ENCODE results near the gene RIPK3.
"Not testable (repeated sequence)": the region's sequence is repeated elsewhere in the genome, so short reads cannot be mapped to it uniquely, and the experiment has no call there.

Gene RIPK3

GRCh38 chr14:24369463-24369862 lies 29.7 kb upstream of the RIPK3 start:
- no peak for DNase-seq

- peak; percentile 89 for DNase-seq
These were observed 28.9 kb upstream of the RIPK3 start for GRCh38 chr14:24368562-24369252.

- DNase-seq, result peak; percentile 72
These were observed 28.4 kb upstream of the RIPK3 start for GRCh38 chr14:24368212-24368561.

- peak; percentile 95 for DNase-seq
These were observed 27.9 kb upstream of the RIPK3 start, which contains the start of gene NFATC4 for GRCh38 chr14:24367514-24368211. TSS of gene NFATC4 (plus strand) at chr14:24368184. CDS start at chr14:24368341, 157 bp downstream.

- DNase-seq, result peak; percentile 96
These were observed 27.1 kb upstream of the RIPK3 start for GRCh38 chr14:24366721-24367513.

- no peak for DNase-seq
These were observed 26.6 kb upstream of the RIPK3 start for GRCh38 chr14:24366413-24366720.

GRCh38 chr14:24365600-24366412 lies 26.0 kb upstream of the RIPK3 start:
- peak; percentile 91 for DNase-seq

- DNase-seq, result no peak
These were observed 25.1 kb upstream of the RIPK3 start for GRCh38 chr14:24364841-24365240.

GRCh38 chr14:24363401-24363800 lies 23.6 kb upstream of the RIPK3 start:
- DNase-seq, result no peak

- no peak for DNase-seq
These were observed 22.6 kb upstream of the RIPK3 start for GRCh38 chr14:24362241-24362960.

- DNase-seq, result no peak
These were observed 21.5 kb upstream of the RIPK3 start for GRCh38 chr14:24361326-24361725.

- no peak for DNase-seq
These were observed 20.5 kb upstream of the RIPK3 start for GRCh38 chr14:24360281-24360680.

- no peak for DNase-seq
These were observed 16.4 kb upstream of the RIPK3 start for GRCh38 chr14:24356208-24356607.

GRCh38 chr14:24355009-24355408 lies 15.2 kb upstream of the RIPK3 start:
- no peak for DNase-seq

GRCh38 chr14:24354482-24354825 lies 14.7 kb upstream of the RIPK3 start:
- not testable (repeated sequence) for DNase-seq

- no peak for DNase-seq
These were observed 14.0 kb upstream of the RIPK3 start for GRCh38 chr14:24353559-24354481.

GRCh38 chr14:24351517-24351916 lies 11.7 kb upstream of the RIPK3 start:
- DNase-seq, result peak; percentile 40

GRCh38 chr14:24349742-24350141 lies 10.0 kb upstream of the RIPK3 start:
- DNase-seq, result no peak

- no peak for DNase-seq
These were observed 8.4 kb upstream of the RIPK3 start for GRCh38 chr14:24348186-24348585.

GRCh38 chr14:24347134-24347533 lies 7.3 kb upstream of the RIPK3 start:
- no peak for DNase-seq

Data from NCI-H82 (cell line).